Thyroid gland (tissue), 4 donors: ENCODE measurements around the gene RELL1.

Experiments used
- CTCF ChIP-seq, 6 experiments: fragments of 200-600 bp in 3 of 6; fragments of 450-650 bp in 3 of 6; sonication (generic) in 3 of 6; IDR thresholded peaks; one replicate each; pipeline ENCODE4 v1.5.1; 2016 to 2019; ENCODE audit warnings: antibody characterized with exemption in 6 of 6, mild to moderate bottlenecking in 2 of 6, inconsistent platforms in 1 of 6, moderate library complexity in 1 of 6
- POLR2A ChIP-seq, 2 donors: fragments of 450-650 bp; IDR thresholded peaks; one replicate each; pipeline ENCODE4 v1.6.1; 2017; ENCODE audit warnings: antibody characterized with exemption in 2 of 2, mild to moderate bottlenecking in 2 of 2, moderate library complexity in 1 of 2

GRCh38 chr4:37693450-37694190 lies 7.4 kb upstream of the RELL1 start:
- TF ChIP-seq CTCF (IDR thresholded peaks at IDR 0.05) = no peak
- no peak for TF ChIP-seq POLR2A (IDR thresholded peaks at IDR 0.05)
